ENCODE results near the gene CHMP1B.

The CHMP1B gene

DNA sequence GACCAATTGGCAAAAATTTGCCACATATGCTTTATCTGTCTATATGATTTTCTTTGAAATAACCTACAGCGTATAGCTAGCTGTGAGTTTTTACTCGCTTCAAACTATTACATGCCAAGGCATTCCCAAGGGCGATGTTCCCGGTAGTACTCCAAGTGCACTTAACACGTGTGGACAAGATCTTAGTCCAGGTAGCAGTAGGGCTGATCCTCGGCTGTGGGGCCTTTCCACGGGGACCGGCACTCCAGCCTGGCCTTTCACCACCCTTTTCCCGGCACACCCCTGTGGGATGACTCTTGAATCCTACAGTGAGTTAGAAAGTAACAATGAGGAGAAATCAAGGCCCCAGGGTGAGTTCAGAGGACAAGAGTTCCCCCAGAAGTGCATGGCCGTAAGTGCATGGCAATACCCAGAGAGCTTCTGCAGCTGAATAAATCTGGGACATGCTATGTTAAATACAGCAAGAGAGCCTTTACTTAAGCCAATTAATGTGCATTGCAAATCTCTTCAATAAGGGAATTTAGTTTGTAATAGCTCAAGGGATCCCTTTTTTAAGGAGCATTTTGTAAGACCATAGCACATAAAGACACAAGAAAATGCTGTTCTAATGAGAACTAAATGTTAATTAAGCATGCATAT lies 26.4 kb downstream of the CHMP1B start:
- Histone ChIP-seq H3K27me3 (no peaks in the 10 kb centered on the region), H3K9me3 (no peaks in the 10 kb centered on the region), H3K4me3 (no peak overlapping the region), H3K36me3 (peaks cover 0 to 62% (median 33%) of the 10 kb centered on the region in 3 donors), H3K4me1 (no peaks in the 10 kb centered on the region), H3K27ac (no peak overlapping the region)
- peak in 1 of 2 donors; percentile 39 for DNase-seq
- intact Hi-C loops (cut with DNase I; ENCODE audit: low total_unique reads) = loop anchor here (10.0 kb wide), 1 partner anchor 143 kb away; no protein-coding TSS in a partner anchor
- TF ChIP-seq, protein P1, sequence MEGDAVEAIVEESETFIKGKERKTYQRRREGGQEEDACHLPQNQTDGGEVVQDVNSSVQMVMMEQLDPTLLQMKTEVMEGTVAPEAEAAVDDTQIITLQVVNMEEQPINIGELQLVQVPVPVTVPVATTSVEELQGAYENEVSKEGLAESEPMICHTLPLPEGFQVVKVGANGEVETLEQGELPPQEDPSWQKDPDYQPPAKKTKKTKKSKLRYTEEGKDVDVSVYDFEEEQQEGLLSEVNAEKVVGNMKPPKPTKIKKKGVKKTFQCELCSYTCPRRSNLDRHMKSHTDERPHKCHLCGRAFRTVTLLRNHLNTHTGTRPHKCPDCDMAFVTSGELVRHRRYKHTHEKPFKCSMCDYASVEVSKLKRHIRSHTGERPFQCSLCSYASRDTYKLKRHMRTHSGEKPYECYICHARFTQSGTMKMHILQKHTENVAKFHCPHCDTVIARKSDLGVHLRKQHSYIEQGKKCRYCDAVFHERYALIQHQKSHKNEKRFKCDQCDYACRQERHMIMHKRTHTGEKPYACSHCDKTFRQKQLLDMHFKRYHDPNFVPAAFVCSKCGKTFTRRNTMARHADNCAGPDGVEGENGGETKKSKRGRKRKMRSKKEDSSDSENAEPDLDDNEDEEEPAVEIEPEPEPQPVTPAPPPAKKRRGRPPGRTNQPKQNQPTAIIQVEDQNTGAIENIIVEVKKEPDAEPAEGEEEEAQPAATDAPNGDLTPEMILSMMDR (IDR thresholded peaks at IDR 0.05) = no peak

DNA sequence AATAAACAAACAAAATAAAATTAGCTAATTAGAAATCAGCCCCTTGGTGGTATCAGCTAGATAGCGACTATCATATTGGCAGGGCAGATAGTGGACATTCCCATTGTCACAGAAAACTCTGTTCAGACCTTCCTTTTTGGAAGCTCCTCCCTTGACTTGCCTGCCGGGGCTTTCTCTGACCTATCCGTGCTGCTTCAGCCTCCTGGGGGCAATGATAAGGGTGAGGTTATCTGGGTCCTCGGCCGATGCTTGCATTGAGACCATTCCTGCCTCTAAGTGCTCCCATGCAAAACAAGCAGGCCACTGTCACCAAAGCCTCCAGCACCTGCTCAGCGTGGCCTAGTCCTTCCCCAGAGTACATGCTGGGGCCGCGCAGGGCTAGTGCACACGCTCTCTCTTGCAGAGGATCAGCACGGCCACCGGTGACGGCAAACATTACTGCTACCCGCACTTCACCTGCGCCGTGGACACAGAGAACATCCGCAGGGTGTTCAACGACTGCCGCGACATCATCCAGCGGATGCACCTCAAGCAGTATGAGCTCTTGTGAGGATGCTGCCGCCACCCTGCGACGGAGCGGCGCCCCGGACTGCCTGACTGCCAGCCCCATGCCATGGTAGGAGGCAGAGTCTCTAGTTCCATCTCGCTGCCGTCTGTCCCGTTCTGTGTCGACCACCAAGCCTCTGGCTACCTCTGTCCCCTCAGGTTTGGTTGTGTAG lies 29.5 kb downstream of the CHMP1B start:
- intact Hi-C loops (cut with DNase I; ENCODE audit: low total_unique reads) = no loop called here
- H3K4me1 ChIP-seq = no peaks in the 10 kb centered on the region
- H3K4me3 ChIP-seq = no peak overlapping the region
- TF ChIP-seq, protein P1 (IDR thresholded peaks at IDR 0.05) = no peak
- no peaks in the 10 kb centered on the region for H3K27me3 ChIP-seq
- H3K9me3 ChIP-seq = no peaks in the 10 kb centered on the region
- H3K27ac ChIP-seq = no peak overlapping the region
- peaks cover 20 to 72% (median 45%) of the 10 kb centered on the region in 3 donors for H3K36me3 ChIP-seq
- DNase-seq = peak in 1 of 2 donors; percentile 62

DNA sequence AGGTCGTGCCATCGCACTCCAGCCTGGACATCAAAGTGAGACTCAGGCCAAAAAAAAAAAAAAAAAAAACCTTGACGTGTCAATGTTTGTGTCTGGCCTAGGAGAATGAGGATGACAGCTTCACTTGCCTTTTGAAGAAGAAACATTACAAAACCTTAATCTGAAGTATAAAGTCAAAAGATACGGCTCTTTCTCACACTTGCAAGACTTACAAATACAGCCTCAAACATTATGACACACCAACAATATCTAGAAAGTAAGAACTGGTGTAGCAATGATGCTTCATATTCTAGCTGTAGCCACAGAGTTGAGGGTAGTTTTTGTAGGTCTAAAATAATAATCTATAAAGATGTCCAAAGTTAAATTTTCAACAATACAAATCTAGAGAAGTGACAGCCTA lies 31.4 kb downstream of the CHMP1B start:
- H3K27ac ChIP-seq = no peak overlapping the region
- intact Hi-C loops (cut with DNase I; ENCODE audit: low total_unique reads) = no loop called here
- no peak overlapping the region for H3K4me3 ChIP-seq
- H3K36me3 ChIP-seq = peaks cover 31 to 77% (median 42%) of the 10 kb centered on the region in 3 donors
- TF ChIP-seq, protein P1 (IDR thresholded peaks at IDR 0.05) = no peak
- no peaks in the 10 kb centered on the region for H3K9me3 ChIP-seq
- H3K27me3 ChIP-seq = no peaks in the 10 kb centered on the region
- no peak for DNase-seq
- H3K4me1 ChIP-seq = no peaks in the 10 kb centered on the region

DNA sequence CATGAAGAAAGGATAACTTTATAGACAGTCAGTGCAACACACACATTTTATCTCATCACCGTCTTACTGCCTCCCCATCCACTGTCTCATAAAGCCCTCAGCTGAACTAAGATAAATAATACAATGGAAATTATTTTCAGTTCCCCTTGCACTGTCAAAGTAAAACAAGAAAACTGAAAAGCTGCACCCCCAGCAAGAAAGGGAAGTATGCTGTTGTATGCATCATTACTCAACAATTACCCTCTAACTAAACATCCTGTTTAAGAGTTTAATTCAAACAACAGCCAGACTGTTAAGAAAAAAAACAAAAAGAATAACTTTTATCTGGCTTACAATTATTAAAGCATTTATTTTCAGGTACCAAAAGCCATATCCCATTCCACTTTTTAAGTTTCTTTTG lies 31.9 kb downstream of the CHMP1B start:
- Histone ChIP-seq H3K27ac (no peak overlapping the region), H3K36me3 (peaks cover 36 to 77% (median 47%) of the 10 kb centered on the region in 3 donors), H3K4me3 (no peak overlapping the region), H3K9me3 (no peaks in the 10 kb centered on the region), H3K4me1 (no peaks in the 10 kb centered on the region), H3K27me3 (no peaks in the 10 kb centered on the region)
- peak in 1 of 2 donors; percentile 4 for DNase-seq
- TF ChIP-seq, protein P1 (IDR thresholded peaks at IDR 0.05) = no peak
- intact Hi-C loops (cut with DNase I; ENCODE audit: low total_unique reads) = no loop called here

DNA sequence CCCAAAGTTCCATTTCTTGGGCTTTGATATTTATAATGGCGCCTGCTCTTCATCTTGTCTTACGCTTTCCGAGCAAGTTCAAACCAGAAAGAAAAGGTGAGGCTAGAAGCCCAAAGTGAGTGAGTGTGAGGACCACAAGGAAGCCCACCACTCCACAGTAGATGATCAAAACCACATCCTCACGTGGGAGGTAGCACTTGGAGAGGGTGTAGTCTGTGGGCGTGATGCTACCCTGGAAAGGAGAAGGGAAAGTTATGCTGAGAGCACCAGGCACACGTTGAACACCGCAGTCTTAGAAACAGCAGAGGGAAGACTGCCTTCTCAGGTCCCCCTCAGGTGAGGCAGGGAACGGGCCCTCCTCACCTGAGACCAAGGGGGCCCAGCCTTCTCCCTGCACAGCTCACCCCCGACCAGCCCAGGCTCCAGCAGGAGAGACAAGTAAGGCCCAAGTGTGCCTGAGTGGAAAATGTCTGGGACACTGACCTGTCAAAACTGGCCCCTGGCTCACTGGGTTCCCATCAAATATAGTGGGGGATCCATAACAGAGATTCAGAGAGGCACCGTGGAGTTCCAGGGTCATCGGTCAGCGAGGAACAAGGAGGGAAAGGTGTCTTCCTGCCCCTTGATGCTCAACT lies 33.3 kb downstream of the CHMP1B start:
- no peaks in the 10 kb centered on the region for H3K27me3 ChIP-seq
- no peak overlapping the region for H3K4me3 ChIP-seq
- H3K9me3 ChIP-seq = no peaks in the 10 kb centered on the region
- no peaks in the 10 kb centered on the region for H3K4me1 ChIP-seq
- H3K36me3 ChIP-seq = peaks cover 50 to 83% (median 59%) of the 10 kb centered on the region in 3 donors
- intact Hi-C loops (cut with DNase I; ENCODE audit: low total_unique reads) = no loop called here
- no peak overlapping the region for H3K27ac ChIP-seq
- TF ChIP-seq, protein P1 (IDR thresholded peaks at IDR 0.05) = no peak
- peak in 1 of 2 donors; percentile 38 for DNase-seq
